HCT116 (cell line): ENCODE measurements around the gene TPK1. TPM values are rescaled to one million over a fixed set of nuclear protein-coding genes. Genes with fewer than 3 reads are reported as not detected.

Experiments used
- ATAC-seq: fragments of 200-7000 bp; cut with Tn5 transposase; 2 replicates; pipeline ENCODE4 v1.9.1; 2020; ENCODE audit warnings: mild to moderate bottlenecking, moderate library complexity
- BruUV-seq: library from RNA; stranded (reverse); fragments of 400-500 nt; replicated peaks from 2 replicates; lab custom pipeline; 2021; lab: Mats Ljungman, UMichigan
- CTCF ChIA-PET: fragments of 300-600 bp; sonication (Branson Sonifier 250); formaldehyde crosslinking; loops from one replicate; lab custom pipeline; 2021; ENCODE audit warnings: antibody characterized with exemption; lab: Charles Lee
- POLR2A ChIA-PET: fragments of 300-600, 350-600 bp; sonication (Branson Sonifier 250); formaldehyde crosslinking; loops from one replicate; lab custom pipeline; 2021; ENCODE audit warnings: antibody characterized with exemption; lab: Charles Lee
- RAD21 ChIA-PET, 2 experiments: fragments of 300-600 bp; sonication (Branson Sonifier 250); formaldehyde crosslinking; loops; one replicate each; lab custom pipeline; 2023; ENCODE audit warnings: low total read pairs in 2 of 2; ENCODE audit not compliant: uncharacterized antibody in 2 of 2, unreplicated experiment in 2 of 2, low non-redundant PET in 1 of 2; lab: Charles Lee
- DNase-seq: peaks from one replicate; pipeline ENCODE4 v3.0.0-alpha.2; 2010; ENCODE audit warnings: low read depth, low spot score
- H2AFZ ChIP-seq: fragments of 200-600 bp; shearing (Covaris generic), sonication (generic); 2 replicates; pipeline ENCODE4 v1.6.1; 2017; ENCODE audit warnings: low read depth, mixed run types, mixed read lengths, antibody characterized with exemption, low read length; ENCODE audit not compliant: poor library complexity, severe bottlenecking
- H3K27ac ChIP-seq: 2 replicates; pipeline ENCODE4 v1.5.1; 2012; ENCODE audit warnings: low read depth, low read length
- H3K27me3 ChIP-seq: fragments of 200-600 bp; sonication (generic); 2 replicates; pipeline ENCODE4 v1.6.1; 2016; ENCODE audit warnings: mixed run types, low read length, mixed read lengths; ENCODE audit not compliant: insufficient read depth
- H3K36me3 ChIP-seq, 2 experiments: fragments of 200-500 bp in 1 of 2; fragments of 200-600 bp in 1 of 2; sonication (Bioruptor generic) in 1 of 2; sonication (generic) in 1 of 2; 2 replicates each; pipeline versions ENCODE4 v1.5.1 to v1.6.1; 2014 to 2016; ENCODE audit warnings: low read length in 2 of 2, inconsistent platforms in 1 of 2, mixed read lengths in 1 of 2, mixed run types in 1 of 2; ENCODE audit not compliant: insufficient read depth in 2 of 2, control insufficient read depth in 1 of 2
- H3K4me1 ChIP-seq, 2 experiments: fragments of 200-600 bp in 1 of 2; sonication (generic) in 1 of 2; 2 replicates each; pipeline versions ENCODE4 v1.5.1 to v1.6.1; 2012 to 2017; ENCODE audit warnings: low read length in 2 of 2, inconsistent platforms in 1 of 2, mild to moderate bottlenecking in 1 of 2, mixed read lengths in 1 of 2, mixed run types in 1 of 2, moderate library complexity in 1 of 2; ENCODE audit not compliant: insufficient read depth in 2 of 2, control insufficient read depth in 1 of 2
- H3K4me2 ChIP-seq: fragments of 200-600 bp; sonication (generic); 2 replicates; pipeline ENCODE4 v1.6.1; 2017; ENCODE audit warnings: mixed run types, low read length, mixed read lengths
- H3K4me3 ChIP-seq, 2 experiments: fragments of 200-600 bp in 1 of 2; sonication (generic) in 1 of 2; replicated peaks in 1 of 2; 2 replicates each; pipeline ENCODE4 v1.5.1; 2011 to 2016; ENCODE audit warnings: low read length in 2 of 2, control low read depth in 1 of 2, low read depth in 1 of 2, mild to moderate bottlenecking in 1 of 2, mixed read lengths in 1 of 2, mixed run types in 1 of 2
- H3K79me2 ChIP-seq: fragments of 200-600 bp; sonication (generic); 2 replicates; pipeline ENCODE4 v1.6.1; 2017; ENCODE audit warnings: mild to moderate bottlenecking, mixed run types, low read length, moderate library complexity, mixed read lengths; ENCODE audit not compliant: insufficient read depth
- H3K9ac ChIP-seq: fragments of 200-600 bp; sonication (generic); 2 replicates; pipeline ENCODE4 v1.6.1; 2016; ENCODE audit warnings: low read length, mixed read lengths
- H3K9me2 ChIP-seq: fragments of 200-600 bp; sonication (generic), shearing (Covaris generic); 2 replicates; pipeline ENCODE4 v1.6.1; 2017; ENCODE audit warnings: mixed run types, mild to moderate bottlenecking, moderate library complexity; ENCODE audit not compliant: insufficient read depth
- H3K9me3 ChIP-seq, 2 experiments: fragments of 200-500 bp in 1 of 2; fragments of 200-600 bp in 1 of 2; sonication (Bioruptor generic) in 1 of 2; sonication (generic) in 1 of 2; 2 replicates each; pipeline ENCODE4 v1.6.1; 2014 to 2017; ENCODE audit warnings: low read length in 2 of 2, mixed read lengths in 2 of 2, inconsistent platforms in 1 of 2, low read depth in 1 of 2, mild to moderate bottlenecking in 1 of 2, mixed run types in 1 of 2, moderate library complexity in 1 of 2; ENCODE audit not compliant: control insufficient read depth in 1 of 2, insufficient read depth in 1 of 2
- H4K20me1 ChIP-seq: fragments of 200-600 bp; sonication (generic), shearing (Covaris generic); 2 replicates; pipeline ENCODE4 v1.6.1; 2017; ENCODE audit warnings: mixed run types, mild to moderate bottlenecking, moderate library complexity; ENCODE audit not compliant: insufficient read depth
- CBX3 ChIP-seq: IDR thresholded peaks from 2 replicates; pipeline ENCODE4 v1.6.1; 2012; ENCODE audit warnings: low read depth
- CEBPB ChIP-seq: IDR thresholded peaks from 2 replicates; pipeline ENCODE4 v1.6.1; 2012; ENCODE audit warnings: low read depth
- ELF1 ChIP-seq: IDR thresholded peaks from 2 replicates; pipeline ENCODE4 v1.6.1; 2012; ENCODE audit warnings: low read depth, borderline replicate concordance
- EZH2 ChIP-seq: fragments of 200-600 bp; sonication (generic); IDR thresholded peaks from 2 replicates; pipeline ENCODE4 v1.6.1; 2017; ENCODE audit warnings: antibody characterized with exemption, mixed run types
- EZH2phosphoT487 ChIP-seq: fragments of 200-600 bp; IDR thresholded peaks from 2 replicates; pipeline ENCODE4 v1.6.1; 2018; ENCODE audit warnings: antibody characterized with exemption, borderline replicate concordance
- FOSL1 ChIP-seq: IDR thresholded peaks from 2 replicates; pipeline ENCODE4 v1.6.1; 2012; ENCODE audit warnings: low read depth
- JUND ChIP-seq: IDR thresholded peaks from 2 replicates; pipeline ENCODE4 v1.6.1; 2012
- POLR2A ChIP-seq: IDR thresholded peaks from 2 replicates; pipeline ENCODE4 v1.7.0; 2011; ENCODE audit warnings: borderline replicate concordance; ENCODE audit not compliant: insufficient read depth, insufficient read length; ENCODE audit errors: extremely low read depth
- POLR2AphosphoS5 ChIP-seq: IDR thresholded peaks from 2 replicates; pipeline ENCODE4 v1.6.1; 2011; ENCODE audit warnings: mild to moderate bottlenecking, low read depth, low read length, moderate library complexity
- SIN3A ChIP-seq: IDR thresholded peaks from 2 replicates; pipeline ENCODE4 v1.6.1; 2012; ENCODE audit warnings: low read depth
- SRF ChIP-seq: IDR thresholded peaks from 2 replicates; pipeline ENCODE4 v1.6.1; 2012; ENCODE audit warnings: low read depth
- TCF7L2 ChIP-seq: IDR thresholded peaks from 2 replicates; pipeline ENCODE4 v1.7.0; 2011; ENCODE audit warnings: borderline replicate concordance, inconsistent platforms; ENCODE audit not compliant: insufficient read depth, insufficient read length; ENCODE audit errors: extremely low read depth
- ZFX ChIP-seq: fragments of 450-650 bp; IDR thresholded peaks from 2 replicates; pipeline ENCODE4 v1.6.1; 2017
- ZNF274 ChIP-seq: fragments of 200-500 bp; sonication (Bioruptor generic); IDR thresholded peaks from 2 replicates; pipeline ENCODE4 v1.6.1; 2014; ENCODE audit warnings: mild to moderate bottlenecking, low read depth, low read length, inconsistent platforms
- intact Hi-C: fragments of 100-400 bp; cut with micrococcal nuclease; formaldehyde crosslinking; loops from 2 replicates; pipeline ENCODE4 v1.10.0; 2022
- total RNA-seq: library from RNA; stranded (reverse); gene quantifications from one replicate; pipeline ENCODE4 v1.2.1, GENCODE V29; 2021; ENCODE audit not compliant: unreplicated experiment
- TF ChIP-seq, protein P1 (sequence below): IDR thresholded peaks from 2 replicates; pipeline ENCODE4 v1.6.1; 2011; ENCODE audit warnings: mild to moderate bottlenecking, low read length, moderate library complexity; ENCODE audit not compliant: insufficient replicate concordance; ENCODE audit errors: extremely low read depth
- TF ChIP-seq, protein P2 (sequence below), 3 experiments: fragments of 200-600 bp in 1 of 3; sonication (generic) in 1 of 3; IDR thresholded peaks in 2 of 3; conservative IDR thresholded peaks in 1 of 3; 2 replicates each; pipeline ENCODE4 v1.5.1; 2012 to 2017; ENCODE audit warnings: low read depth in 2 of 3, low read length in 2 of 3, antibody characterized with exemption in 1 of 3, borderline replicate concordance in 1 of 3, control low read depth in 1 of 3, mild to moderate bottlenecking in 1 of 3, mixed read lengths in 1 of 3, mixed run types in 1 of 3, moderate library complexity in 1 of 3; ENCODE audit not compliant: insufficient read depth in 1 of 3
- TF ChIP-seq, protein P3 (sequence below): IDR thresholded peaks from 2 replicates; pipeline ENCODE4 v1.6.1; 2012
- TF ChIP-seq, protein P4 (sequence below): IDR thresholded peaks from 2 replicates; pipeline ENCODE4 v1.6.1; 2012; ENCODE audit warnings: low read depth
- TF ChIP-seq, protein P5 (sequence below): IDR thresholded peaks from 2 replicates; pipeline ENCODE4 v1.6.1; 2012

Gene TPK1
- total RNA-seq, 1 experiment from 2014 or later: 5.4 TPM

DNA sequence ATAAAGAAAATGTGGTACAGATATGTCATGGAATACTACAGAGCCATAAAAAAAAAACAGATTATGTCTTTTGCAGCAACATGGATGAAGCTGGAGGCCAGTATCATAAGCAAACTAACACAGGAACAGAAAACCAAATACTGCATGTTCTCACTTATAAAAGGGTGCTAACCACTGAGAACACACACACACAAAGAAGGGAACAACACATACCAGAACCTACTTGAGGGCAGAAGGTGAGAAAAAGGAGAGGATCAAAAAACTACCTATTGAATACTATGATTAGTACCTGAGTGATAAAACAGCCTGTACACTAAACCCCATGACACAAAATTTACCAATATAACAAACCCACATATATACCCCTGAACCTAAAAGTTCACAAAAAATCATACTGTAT is 144.6 kb downstream of the TPK1 start:
- H3K9ac ChIP-seq: no peak overlapping the region
- DNase-seq (no peak), ATAC-seq (no peak)
- POLR2A ChIA-PET: no interaction called here
- no peak overlapping the region for H2AFZ ChIP-seq
- BruUV-seq: no TSS peak
- no peaks in the 10 kb centered on the region for H3K36me3 ChIP-seq
- no peak overlapping the region for H3K27ac ChIP-seq
- H3K9me3 ChIP-seq: no peaks in the 10 kb centered on the region
- no peaks in the 10 kb centered on the region for H3K4me1 ChIP-seq
- no peaks in the 10 kb centered on the region for H3K79me2 ChIP-seq
- H3K4me2 ChIP-seq: no peak overlapping the region
- no peak for TF ChIP-seq EZH2phosphoT487
- TF ChIP-seq, protein P1, sequence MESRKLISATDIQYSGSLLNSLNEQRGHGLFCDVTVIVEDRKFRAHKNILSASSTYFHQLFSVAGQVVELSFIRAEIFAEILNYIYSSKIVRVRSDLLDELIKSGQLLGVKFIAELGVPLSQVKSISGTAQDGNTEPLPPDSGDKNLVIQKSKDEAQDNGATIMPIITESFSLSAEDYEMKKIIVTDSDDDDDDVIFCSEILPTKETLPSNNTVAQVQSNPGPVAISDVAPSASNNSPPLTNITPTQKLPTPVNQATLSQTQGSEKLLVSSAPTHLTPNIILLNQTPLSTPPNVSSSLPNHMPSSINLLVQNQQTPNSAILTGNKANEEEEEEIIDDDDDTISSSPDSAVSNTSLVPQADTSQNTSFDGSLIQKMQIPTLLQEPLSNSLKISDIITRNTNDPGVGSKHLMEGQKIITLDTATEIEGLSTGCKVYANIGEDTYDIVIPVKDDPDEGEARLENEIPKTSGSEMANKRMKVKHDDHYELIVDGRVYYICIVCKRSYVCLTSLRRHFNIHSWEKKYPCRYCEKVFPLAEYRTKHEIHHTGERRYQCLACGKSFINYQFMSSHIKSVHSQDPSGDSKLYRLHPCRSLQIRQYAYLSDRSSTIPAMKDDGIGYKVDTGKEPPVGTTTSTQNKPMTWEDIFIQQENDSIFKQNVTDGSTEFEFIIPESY: no peak
- no peak for TF ChIP-seq EZH2
- TF ChIP-seq, protein P2, sequence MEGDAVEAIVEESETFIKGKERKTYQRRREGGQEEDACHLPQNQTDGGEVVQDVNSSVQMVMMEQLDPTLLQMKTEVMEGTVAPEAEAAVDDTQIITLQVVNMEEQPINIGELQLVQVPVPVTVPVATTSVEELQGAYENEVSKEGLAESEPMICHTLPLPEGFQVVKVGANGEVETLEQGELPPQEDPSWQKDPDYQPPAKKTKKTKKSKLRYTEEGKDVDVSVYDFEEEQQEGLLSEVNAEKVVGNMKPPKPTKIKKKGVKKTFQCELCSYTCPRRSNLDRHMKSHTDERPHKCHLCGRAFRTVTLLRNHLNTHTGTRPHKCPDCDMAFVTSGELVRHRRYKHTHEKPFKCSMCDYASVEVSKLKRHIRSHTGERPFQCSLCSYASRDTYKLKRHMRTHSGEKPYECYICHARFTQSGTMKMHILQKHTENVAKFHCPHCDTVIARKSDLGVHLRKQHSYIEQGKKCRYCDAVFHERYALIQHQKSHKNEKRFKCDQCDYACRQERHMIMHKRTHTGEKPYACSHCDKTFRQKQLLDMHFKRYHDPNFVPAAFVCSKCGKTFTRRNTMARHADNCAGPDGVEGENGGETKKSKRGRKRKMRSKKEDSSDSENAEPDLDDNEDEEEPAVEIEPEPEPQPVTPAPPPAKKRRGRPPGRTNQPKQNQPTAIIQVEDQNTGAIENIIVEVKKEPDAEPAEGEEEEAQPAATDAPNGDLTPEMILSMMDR (IDR thresholded peaks at IDR 0.05 in 2 of 3, conservative IDR thresholded peaks at IDR 0.05 in 1 of 3; ENCODE audit: borderline replicate concordance in 1 of 3, insufficient read depth in 1 of 3, low read depth in 2 of 3, low read length in 2 of 3): no peak
- TF ChIP-seq, protein P3, sequence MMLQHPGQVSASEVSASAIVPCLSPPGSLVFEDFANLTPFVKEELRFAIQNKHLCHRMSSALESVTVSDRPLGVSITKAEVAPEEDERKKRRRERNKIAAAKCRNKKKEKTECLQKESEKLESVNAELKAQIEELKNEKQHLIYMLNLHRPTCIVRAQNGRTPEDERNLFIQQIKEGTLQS: no peak
- TF ChIP-seq SIN3A: no peak
- TF ChIP-seq SRF: no peak
- TF ChIP-seq TCF7L2: no peak
- no peak for TF ChIP-seq ZNF274
- no peak for TF ChIP-seq CEBPB
- no peak for TF ChIP-seq ZFX
- TF ChIP-seq POLR2AphosphoS5: no peak
- TF ChIP-seq ELF1: no peak
- TF ChIP-seq FOSL1: no peak
- TF ChIP-seq JUND: no peak
- TF ChIP-seq, protein P4, sequence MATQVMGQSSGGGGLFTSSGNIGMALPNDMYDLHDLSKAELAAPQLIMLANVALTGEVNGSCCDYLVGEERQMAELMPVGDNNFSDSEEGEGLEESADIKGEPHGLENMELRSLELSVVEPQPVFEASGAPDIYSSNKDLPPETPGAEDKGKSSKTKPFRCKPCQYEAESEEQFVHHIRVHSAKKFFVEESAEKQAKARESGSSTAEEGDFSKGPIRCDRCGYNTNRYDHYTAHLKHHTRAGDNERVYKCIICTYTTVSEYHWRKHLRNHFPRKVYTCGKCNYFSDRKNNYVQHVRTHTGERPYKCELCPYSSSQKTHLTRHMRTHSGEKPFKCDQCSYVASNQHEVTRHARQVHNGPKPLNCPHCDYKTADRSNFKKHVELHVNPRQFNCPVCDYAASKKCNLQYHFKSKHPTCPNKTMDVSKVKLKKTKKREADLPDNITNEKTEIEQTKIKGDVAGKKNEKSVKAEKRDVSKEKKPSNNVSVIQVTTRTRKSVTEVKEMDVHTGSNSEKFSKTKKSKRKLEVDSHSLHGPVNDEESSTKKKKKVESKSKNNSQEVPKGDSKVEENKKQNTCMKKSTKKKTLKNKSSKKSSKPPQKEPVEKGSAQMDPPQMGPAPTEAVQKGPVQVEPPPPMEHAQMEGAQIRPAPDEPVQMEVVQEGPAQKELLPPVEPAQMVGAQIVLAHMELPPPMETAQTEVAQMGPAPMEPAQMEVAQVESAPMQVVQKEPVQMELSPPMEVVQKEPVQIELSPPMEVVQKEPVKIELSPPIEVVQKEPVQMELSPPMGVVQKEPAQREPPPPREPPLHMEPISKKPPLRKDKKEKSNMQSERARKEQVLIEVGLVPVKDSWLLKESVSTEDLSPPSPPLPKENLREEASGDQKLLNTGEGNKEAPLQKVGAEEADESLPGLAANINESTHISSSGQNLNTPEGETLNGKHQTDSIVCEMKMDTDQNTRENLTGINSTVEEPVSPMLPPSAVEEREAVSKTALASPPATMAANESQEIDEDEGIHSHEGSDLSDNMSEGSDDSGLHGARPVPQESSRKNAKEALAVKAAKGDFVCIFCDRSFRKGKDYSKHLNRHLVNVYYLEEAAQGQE: no peak
- no peak for TF ChIP-seq POLR2A
- TF ChIP-seq, protein P5, sequence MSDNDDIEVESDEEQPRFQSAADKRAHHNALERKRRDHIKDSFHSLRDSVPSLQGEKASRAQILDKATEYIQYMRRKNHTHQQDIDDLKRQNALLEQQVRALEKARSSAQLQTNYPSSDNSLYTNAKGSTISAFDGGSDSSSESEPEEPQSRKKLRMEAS: no peak
- no peak for TF ChIP-seq CBX3
- intact Hi-C loops: no loop called here
- H3K4me3 ChIP-seq: no peak overlapping the region
- no peaks in the 10 kb centered on the region for H3K9me2 ChIP-seq
- no peaks in the 10 kb centered on the region for H3K27me3 ChIP-seq
- RAD21 ChIA-PET: no interaction called here
- CTCF ChIA-PET: no interaction called here
- no peaks in the 10 kb centered on the region for H4K20me1 ChIP-seq
